Gastroesophageal sphincter (tissue), 4 donors: ENCODE results near the gene LEMD1. TPM values are rescaled to one million over a fixed set of nuclear protein-coding genes. Genes with fewer than 3 reads are reported as not detected.

Experiments used
- ATAC-seq: fragments of 150-250 bp; one replicate; pipeline ENCODE4 v1.9.1; 2016; ENCODE audit warnings: mild to moderate bottlenecking, moderate library complexity
- H3K27ac ChIP-seq, 4 donors: fragments of 200-600 bp; sonication (generic) in 3 of 4; 1 replicate in 3 of 4; 2 replicates in 1 of 4; pipeline ENCODE4 v1.5.1; 2016 to 2019
- H3K27me3 ChIP-seq: fragments of 200-600 bp; sonication (generic); one replicate; pipeline ENCODE4 v1.5.1; 2019
- H3K36me3 ChIP-seq, 2 donors: fragments of 200-600 bp; sonication (generic); one replicate each; pipeline ENCODE4 v1.5.1; 2019; ENCODE audit warnings: control low read depth in 1 of 2
- H3K4me1 ChIP-seq, 3 donors: fragments of 200-600 bp; sonication (generic); 1 replicate in 2 of 3; 2 replicates in 1 of 3; pipeline ENCODE4 v1.5.1; 2016 to 2019; ENCODE audit warnings: control low read depth in 2 of 3
- H3K4me3 ChIP-seq, 2 donors: fragments of 200-600 bp; sonication (generic); one replicate each; pipeline ENCODE4 v1.5.1; 2019; ENCODE audit warnings: mild to moderate bottlenecking in 1 of 2, moderate library complexity in 1 of 2
- H3K9me3 ChIP-seq, 3 donors: fragments of 200-600 bp; sonication (generic); one replicate each; pipeline ENCODE4 v1.5.1; 2017 to 2019; ENCODE audit warnings: control low read depth in 2 of 3
- CTCF ChIP-seq, 4 experiments: fragments of 200-600 bp in 2 of 4; fragments of 450-650 bp in 2 of 4; sonication (generic) in 1 of 4; IDR thresholded peaks; one replicate each; pipeline ENCODE4 v1.5.1; 2017 to 2019; ENCODE audit warnings: antibody characterized with exemption in 4 of 4, mild to moderate bottlenecking in 2 of 4, moderate library complexity in 2 of 4
- EP300 ChIP-seq: sonication (generic); formaldehyde crosslinking; IDR thresholded peaks from one replicate; pipeline ENCODE4 v1.6.1; 2017; ENCODE audit warnings: antibody characterized with exemption, mild to moderate bottlenecking
- POLR2A ChIP-seq, 2 donors: fragments of 450-650 bp; IDR thresholded peaks; one replicate each; pipeline ENCODE4 v1.6.1; 2017; ENCODE audit warnings: antibody characterized with exemption in 2 of 2, mild to moderate bottlenecking in 2 of 2, moderate library complexity in 1 of 2
- POLR2AphosphoS5 ChIP-seq: sonication (generic); formaldehyde crosslinking; IDR thresholded peaks from one replicate; pipeline ENCODE4 v1.6.1; 2017; ENCODE audit warnings: antibody characterized with exemption
- WGBS, 2 donors: methylation state at CpG; one replicate each; pipeline ENCODE4 v1.1.5; 2018; ENCODE audit warnings: low coverage in 1 of 2; 5-methylcytosine and 5-hydroxymethylcytosine counted together
- small RNA-seq, 4 donors: library from RNA; depleted of rRNA; stranded (forward); fragments of <200 nt; gene quantifications; one replicate each; pipeline ENCODE3, GENCODE V24; 2016
- total RNA-seq, 4 donors: library from RNA; depleted of rRNA; stranded (reverse); fragments of >200 nt; gene quantifications; one replicate each; pipeline ENCODE4 v1.1.0, GENCODE V29; 2016

The LEMD1 gene
- total RNA-seq, 4 donors from 2014 or later: not detected

- Histone ChIP-seq H3K9me3 (no peaks in the 10 kb centered on the region), H3K36me3 (no peaks in the 10 kb centered on the region), H3K27ac (no peak overlapping the region), H3K27me3 (peaks cover 16% of the 10 kb centered on the region), H3K4me1 (no peaks in the 10 kb centered on the region), H3K4me3 (no peak overlapping the region)
- WGBS, 2 donors: 70 to 72% methylated on average over 4 to 6 of the region's 7 CpGs
- TF ChIP-seq EP300 (no peak), POLR2A (IDR thresholded peaks at IDR 0.05) (no peak), POLR2AphosphoS5 (no peak), CTCF (IDR thresholded peaks at IDR 0.05) (no peak)
- no peak for ATAC-seq
Observed at GRCh38 chr1:205338011-205338410, 83.8 kb downstream of the LEMD1 start.

- no peak for TF ChIP-seq POLR2A (IDR thresholded peaks at IDR 0.05)
- TF ChIP-seq CTCF (IDR thresholded peaks at IDR 0.05): no peak
- TF ChIP-seq EP300: no peak
- no peak for TF ChIP-seq POLR2AphosphoS5
- Histone ChIP-seq H3K27me3 (peaks cover 11% of the 10 kb centered on the region), H3K4me1 (no peaks in the 10 kb centered on the region), H3K9me3 (no peaks in the 10 kb centered on the region), H3K4me3 (no peak overlapping the region), H3K36me3 (no peaks in the 10 kb centered on the region), H3K27ac (no peak overlapping the region)
- ATAC-seq: no peak
- WGBS, 2 donors: 78 to 93% methylated on average over 2 to 7 of the region's 7 CpGs
Observed at GRCh38 chr1:205337481-205337880, 84.4 kb downstream of the LEMD1 start.

- H3K9me3 ChIP-seq: no peaks in the 10 kb centered on the region
- H3K36me3 ChIP-seq: no peaks in the 10 kb centered on the region
- H3K4me3 ChIP-seq: no peak overlapping the region
- no peak for TF ChIP-seq POLR2AphosphoS5
- peak in 3 of 4 experiments; percentile 63 to 87 (median 72) for TF ChIP-seq CTCF (IDR thresholded peaks at IDR 0.05)
- no peak for TF ChIP-seq EP300
- H3K27ac ChIP-seq: no peak overlapping the region
- no peaks in the 10 kb centered on the region for H3K4me1 ChIP-seq
- peak; percentile 51 for ATAC-seq
- peaks cover 8% of the 10 kb centered on the region for H3K27me3 ChIP-seq
- WGBS, 2 donors: 5 to 21% methylated on average over 2 of the region's 4 CpGs
Observed at GRCh38 chr1:205335692-205336091, 86.2 kb downstream of the LEMD1 start.

- H3K4me3 ChIP-seq: no peak overlapping the region
- no peak for ATAC-seq
- no peak overlapping the region for H3K27ac ChIP-seq
- 59 to 84% methylated on average over 4 to 6 of the region's 11 CpGs for WGBS, 2 donors
- TF ChIP-seq EP300: no peak
- no peak for TF ChIP-seq CTCF (IDR thresholded peaks at IDR 0.05)
- TF ChIP-seq POLR2A (IDR thresholded peaks at IDR 0.05): no peak
- TF ChIP-seq POLR2AphosphoS5: no peak
- no peaks in the 10 kb centered on the region for H3K36me3 ChIP-seq
- peaks cover 15% of the 10 kb centered on the region for H3K27me3 ChIP-seq
- H3K9me3 ChIP-seq: no peaks in the 10 kb centered on the region
- no peaks in the 10 kb centered on the region for H3K4me1 ChIP-seq
Observed at GRCh38 chr1:205332015-205332791, 89.7 kb downstream of the LEMD1 start.

Small RNAs within 50 kb of the gene (small RNA-seq; reads per million reads assigned to genes)
- gene MIR135B (0 reads per million in 4 donors), gene SNRPGP10 (0 reads per million in 4 donors)

Other genes starting within 250 kb of the LEMD1 start
- 10 to 100 TPM; 15.1 to 18.7 (median 16.2) TPM for gene DSTYK, start 210.4 kb downstream of the LEMD1 start, total RNA-seq
- gene TMCC2, start 194.1 kb downstream of the LEMD1 start, total RNA-seq: 1 to 10 TPM; 3.1 to 8.9 (median 5.5) TPM
- 1 to 10 TPM in 1 of 4 donors, under 1 TPM in 3; 0.67 to 1.1 (median 0.83) TPM for gene NUAK2, start 100.3 kb downstream of the LEMD1 start, total RNA-seq
- gene KLHDC8A, start 65.1 kb downstream of the LEMD1 start, total RNA-seq: under 1 TPM in 3 of 4 donors, not detected in 1; 0.16 to 0.40 (median 0.31) TPM
- gene BLACAT1, start 34.0 kb upstream of the LEMD1 start, total RNA-seq: not detected
- gene CDK18, start 82.6 kb upstream of the LEMD1 start, total RNA-seq: 10 to 100 TPM in 1 of 4 donors, 1 to 10 TPM in 3; 5.1 to 13.7 (median 6.3) TPM
- 10 to 100 TPM; 23.2 to 24.6 (median 23.6) TPM for gene ELK4, start 210.0 kb upstream of the LEMD1 start, total RNA-seq